ENCODE measurements around the gene CCR5AS.
"Not testable (repeated sequence)": the region's sequence is repeated elsewhere in the genome, so short reads cannot be mapped to it uniquely, and the experiment has no call there.

CCR5AS gene

GRCh38 chr3:46353090-46353489 lies 53.8 kb downstream of the CCR5AS start:
- no peak for DNase-seq

GRCh38 chr3:46351646-46352045 lies 55.2 kb downstream of the CCR5AS start:
- DNase-seq: no peak

GRCh38 chr3:46350262-46350565 lies 56.7 kb downstream of the CCR5AS start:
- DNase-seq: no peak

GRCh38 chr3:46349484-46350261 lies 57.2 kb downstream of the CCR5AS start:
- no peak for DNase-seq

GRCh38 chr3:46348823-46349482 lies 57.9 kb downstream of the CCR5AS start:
- DNase-seq: no peak

- no peak for DNase-seq
Observed at GRCh38 chr3:46344476-46344875, 62.4 kb downstream of the CCR5AS start.

- no peak for DNase-seq
Observed at GRCh38 chr3:46338840-46339239, 68.0 kb downstream of the CCR5AS start.

- DNase-seq: no peak
Observed at GRCh38 chr3:46337911-46338310, 69.0 kb downstream of the CCR5AS start.

- DNase-seq: no peak
Observed at GRCh38 chr3:46335541-46335940, 71.3 kb downstream of the CCR5AS start.

- no peak for DNase-seq
Observed at GRCh38 chr3:46334741-46335478, 72.0 kb downstream of the CCR5AS start.

GRCh38 chr3:46330676-46331075 lies 76.2 kb downstream of the CCR5AS start:
- not testable (repeated sequence) for DNase-seq

- DNase-seq: no peak
Observed at GRCh38 chr3:46325645-46326300, 81.1 kb downstream of the CCR5AS start.

GRCh38 chr3:46324036-46324435 lies 82.8 kb downstream of the CCR5AS start:
- no peak for DNase-seq

GRCh38 chr3:46321461-46322104 lies 85.3 kb downstream of the CCR5AS start:
- DNase-seq: no peak

GRCh38 chr3:46318207-46318927 lies 88.5 kb downstream of the CCR5AS start:
- no peak for DNase-seq

- DNase-seq: no peak
Observed at GRCh38 chr3:46316206-46316605, 90.7 kb downstream of the CCR5AS start.

- DNase-seq: no peak
Observed at GRCh38 chr3:46314517-46314916, 92.3 kb downstream of the CCR5AS start.
